Activated CD4-positive, alpha-beta T cell treated with anti-CD3 and anti-CD28 coated beads, Interleukin-2, amount 10 ng/mL, durations not matched to agents 24 days and 14 days (primary cell): ENCODE measurements around the gene SERPINA9. TPM values are rescaled to one million over a fixed set of nuclear protein-coding genes. Genes with fewer than 3 reads are reported as not detected.

Source experiments
- DNase-seq: peaks from one replicate; pipeline ENCODE4 v3.0.0; 2022
- H3K27ac Mint-ChIP-seq: one replicate; pipeline ENCODE4 v1.8.0; 2022; ENCODE audit warnings: mild to moderate bottlenecking, mixed read lengths
- H3K27me3 Mint-ChIP-seq: one replicate; pipeline ENCODE4 v1.8.0; 2022; ENCODE audit warnings: mixed read lengths
- H3K36me3 Mint-ChIP-seq: one replicate; pipeline ENCODE4 v1.8.0; 2022; ENCODE audit warnings: low read depth, mild to moderate bottlenecking, mixed read lengths
- H3K4me1 Mint-ChIP-seq: one replicate; pipeline ENCODE4 v1.8.0; 2021; ENCODE audit warnings: mixed read lengths
- H3K4me3 Mint-ChIP-seq: one replicate; pipeline ENCODE4 v1.8.0; 2022; ENCODE audit warnings: mild to moderate bottlenecking, moderate library complexity, mixed read lengths
- H3K9me3 Mint-ChIP-seq: one replicate; pipeline ENCODE4 v1.8.0; 2021; ENCODE audit warnings: mixed read lengths
- intact Hi-C: fragments of 100-400 bp; cut with micrococcal nuclease; formaldehyde crosslinking; loops from one replicate; pipeline ENCODE4 v1.15.1; 2023
- total RNA-seq: library from RNA; stranded (reverse); gene quantifications from 2 replicates; pipeline ENCODE4 v1.2.3, GENCODE V29; 2022

Gene SERPINA9
- total RNA-seq, 1 donor from 2014 or later: not detected

DNA sequence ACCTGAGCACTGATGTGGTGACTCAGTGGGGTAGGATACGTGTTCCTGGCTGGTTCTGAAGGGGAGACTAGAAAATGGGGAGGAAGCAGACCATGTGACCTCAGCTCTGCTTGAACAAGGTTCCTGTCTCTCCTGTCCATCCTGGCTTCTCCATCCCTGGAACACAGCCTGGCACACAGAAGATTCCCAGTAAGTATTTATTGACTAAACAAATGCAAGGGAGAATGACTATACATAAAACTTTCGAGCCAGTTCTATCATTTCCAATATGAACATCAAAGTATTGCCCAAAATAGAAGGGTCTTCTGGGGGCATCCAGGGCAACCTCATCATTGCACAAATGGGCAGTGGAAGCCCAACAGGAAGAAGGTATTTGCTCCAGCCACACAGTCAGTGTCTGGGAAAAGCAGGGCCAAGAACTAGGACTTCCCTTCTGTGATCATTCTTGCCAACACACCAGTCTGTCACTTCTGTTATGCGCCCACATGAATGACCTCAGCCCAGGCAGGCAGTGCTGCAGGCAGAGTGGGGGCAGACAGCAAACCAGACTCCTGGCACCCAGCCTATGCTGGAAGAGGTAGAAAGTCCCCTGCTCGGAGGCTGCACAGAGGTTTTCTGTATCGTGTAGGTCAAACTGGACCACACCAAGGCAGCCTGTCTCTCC lies 5.6 kb upstream of the SERPINA9 start:
- Mint-ChIP-seq H3K27ac (no peak overlapping the region), H3K4me1 (peaks cover 1% of the 10 kb centered on the region), H3K27me3 (no peaks in the 10 kb centered on the region), H3K9me3 (peaks cover 9% of the 10 kb centered on the region), H3K4me3 (no peak overlapping the region), H3K36me3 (no peaks in the 10 kb centered on the region)
- no peak for DNase-seq
- intact Hi-C loops: no loop called here

GRCh38 chr14:94480809-94481208 lies 4.8 kb upstream of the SERPINA9 start:
- H3K27ac Mint-ChIP-seq: no peak overlapping the region
- peaks cover 9% of the 10 kb centered on the region for H3K9me3 Mint-ChIP-seq

DNA sequence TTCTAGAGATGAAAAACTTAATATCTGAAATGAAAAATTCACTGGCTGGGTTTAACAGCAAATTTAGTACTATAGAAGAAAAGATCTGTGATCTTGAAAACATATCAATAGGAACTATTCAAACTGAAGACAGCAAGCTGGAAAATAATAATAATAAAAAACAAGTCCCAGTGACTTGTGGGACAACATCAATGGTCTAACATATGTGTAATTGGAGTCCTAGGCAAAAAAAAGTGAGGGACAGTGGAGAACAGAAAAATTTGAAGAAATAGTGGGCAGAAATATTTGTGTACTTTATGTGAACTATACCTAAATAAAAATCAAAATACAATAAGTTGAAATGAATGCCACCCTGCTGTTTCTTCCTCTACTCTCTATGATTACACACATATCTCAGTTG lies 2.4 kb upstream of the SERPINA9 start:
- no peak overlapping the region for H3K4me3 Mint-ChIP-seq
- H3K36me3 Mint-ChIP-seq: no peaks in the 10 kb centered on the region
- peaks cover 9% of the 10 kb centered on the region for H3K9me3 Mint-ChIP-seq
- no peaks in the 10 kb centered on the region for H3K27me3 Mint-ChIP-seq
- no peak overlapping the region for H3K27ac Mint-ChIP-seq
- DNase-seq: no peak
- intact Hi-C loops: no loop called here
- H3K4me1 Mint-ChIP-seq: no peaks in the 10 kb centered on the region

More at GRCh38 chr14:94480809-94481208, 4.8 kb upstream of the SERPINA9 start:
- intact Hi-C loops: no loop called here
- H3K36me3 Mint-ChIP-seq: no peaks in the 10 kb centered on the region
- DNase-seq: no peak
- H3K4me3 Mint-ChIP-seq: no peak overlapping the region
- H3K27me3 Mint-ChIP-seq: no peaks in the 10 kb centered on the region
- no peaks in the 10 kb centered on the region for H3K4me1 Mint-ChIP-seq

GRCh38 chr14:94474581-94475031 lies 1.4 kb downstream of the SERPINA9 start:
- H3K4me1 Mint-ChIP-seq: no peaks in the 10 kb centered on the region
- intact Hi-C loops: no loop called here
- H3K4me3 Mint-ChIP-seq: no peak overlapping the region
- H3K9me3 Mint-ChIP-seq: peaks cover 9% of the 10 kb centered on the region
- H3K27ac Mint-ChIP-seq: no peak overlapping the region
- no peak for DNase-seq
- no peaks in the 10 kb centered on the region for H3K27me3 Mint-ChIP-seq
- no peaks in the 10 kb centered on the region for H3K36me3 Mint-ChIP-seq

GRCh38 chr14:94473666-94474410 lies 2.2 kb downstream of the SERPINA9 start:
- no peaks in the 10 kb centered on the region for H3K36me3 Mint-ChIP-seq
- H3K27ac Mint-ChIP-seq: no peak overlapping the region
- DNase-seq: no peak
- H3K4me1 Mint-ChIP-seq: no peaks in the 10 kb centered on the region
- no peak overlapping the region for H3K4me3 Mint-ChIP-seq
- intact Hi-C loops: no loop called here
- H3K27me3 Mint-ChIP-seq: no peaks in the 10 kb centered on the region
- peaks cover 4% of the 10 kb centered on the region for H3K9me3 Mint-ChIP-seq

GRCh38 chr14:94472842-94473241 lies 3.2 kb downstream of the SERPINA9 start:
- Mint-ChIP-seq H3K36me3 (no peaks in the 10 kb centered on the region), H3K4me3 (no peak overlapping the region), H3K27ac (no peak overlapping the region), H3K9me3 (peaks cover 4% of the 10 kb centered on the region), H3K4me1 (no peaks in the 10 kb centered on the region), H3K27me3 (no peaks in the 10 kb centered on the region)
- intact Hi-C loops: no loop called here
- DNase-seq: no peak

DNA sequence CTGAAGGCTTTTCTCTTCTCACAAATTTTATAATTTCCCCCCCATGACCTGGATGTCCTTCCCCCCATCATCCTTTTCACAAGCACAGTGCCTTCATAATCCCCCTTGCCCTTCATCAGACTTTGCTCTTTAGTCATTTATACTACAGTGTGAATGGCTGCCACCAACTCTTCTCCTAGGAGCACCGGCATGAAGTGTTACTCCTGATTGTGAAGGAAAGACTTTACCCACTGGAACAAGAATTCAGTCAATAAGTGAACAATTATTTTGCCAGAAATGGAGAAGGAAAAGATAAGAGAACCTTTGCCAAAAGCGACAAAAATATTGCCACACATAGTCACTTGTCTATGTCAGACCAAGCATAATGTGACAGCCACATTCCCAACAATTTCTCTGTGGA lies 5.0 kb downstream of the SERPINA9 start:
- H3K4me1 Mint-ChIP-seq: no peaks in the 10 kb centered on the region
- intact Hi-C loops: no loop called here
- DNase-seq: no peak

DNA sequence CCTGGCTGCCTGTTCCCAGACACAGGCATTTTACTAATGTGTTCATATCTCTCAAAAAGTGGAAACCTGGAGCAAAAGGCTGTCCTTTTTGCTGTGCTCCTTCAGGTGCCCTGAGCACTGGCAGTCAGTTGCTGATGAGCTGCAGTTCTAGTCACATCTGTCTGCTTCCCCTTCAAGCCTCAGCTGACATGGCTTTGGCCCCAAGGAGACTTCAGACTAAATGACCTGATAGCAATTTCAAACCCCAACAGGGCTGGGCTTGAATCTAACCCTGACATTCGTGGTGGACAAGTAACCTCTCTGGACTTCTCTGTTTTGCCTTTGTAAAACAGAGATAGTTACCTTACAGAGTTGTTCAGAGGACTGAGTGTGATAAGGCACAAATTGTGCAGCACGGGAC lies 5.7 kb downstream of the SERPINA9 start:
- Mint-ChIP-seq H3K27ac (no peak overlapping the region), H3K4me1 (no peaks in the 10 kb centered on the region), H3K36me3 (no peaks in the 10 kb centered on the region), H3K4me3 (no peak overlapping the region), H3K27me3 (no peaks in the 10 kb centered on the region), H3K9me3 (peaks cover 13% of the 10 kb centered on the region)
- intact Hi-C loops: no loop called here
- DNase-seq: no peak

More for the DNA sequence above, 5.0 kb downstream of the SERPINA9 start:
- H3K9me3 Mint-ChIP-seq: peaks cover 9% of the 10 kb centered on the region
- no peak overlapping the region for H3K4me3 Mint-ChIP-seq
- H3K36me3 Mint-ChIP-seq: no peaks in the 10 kb centered on the region
- H3K27me3 Mint-ChIP-seq: no peaks in the 10 kb centered on the region
- H3K27ac Mint-ChIP-seq: no peak overlapping the region

GRCh38 chr14:94469261-94469660 lies 6.7 kb downstream of the SERPINA9 start:
- Mint-ChIP-seq H3K27ac (no peak overlapping the region), H3K4me1 (no peaks in the 10 kb centered on the region), H3K36me3 (no peaks in the 10 kb centered on the region), H3K9me3 (peaks cover 13% of the 10 kb centered on the region), H3K27me3 (no peaks in the 10 kb centered on the region), H3K4me3 (no peak overlapping the region)
- no peak for DNase-seq
- intact Hi-C loops: no loop called here

DNA sequence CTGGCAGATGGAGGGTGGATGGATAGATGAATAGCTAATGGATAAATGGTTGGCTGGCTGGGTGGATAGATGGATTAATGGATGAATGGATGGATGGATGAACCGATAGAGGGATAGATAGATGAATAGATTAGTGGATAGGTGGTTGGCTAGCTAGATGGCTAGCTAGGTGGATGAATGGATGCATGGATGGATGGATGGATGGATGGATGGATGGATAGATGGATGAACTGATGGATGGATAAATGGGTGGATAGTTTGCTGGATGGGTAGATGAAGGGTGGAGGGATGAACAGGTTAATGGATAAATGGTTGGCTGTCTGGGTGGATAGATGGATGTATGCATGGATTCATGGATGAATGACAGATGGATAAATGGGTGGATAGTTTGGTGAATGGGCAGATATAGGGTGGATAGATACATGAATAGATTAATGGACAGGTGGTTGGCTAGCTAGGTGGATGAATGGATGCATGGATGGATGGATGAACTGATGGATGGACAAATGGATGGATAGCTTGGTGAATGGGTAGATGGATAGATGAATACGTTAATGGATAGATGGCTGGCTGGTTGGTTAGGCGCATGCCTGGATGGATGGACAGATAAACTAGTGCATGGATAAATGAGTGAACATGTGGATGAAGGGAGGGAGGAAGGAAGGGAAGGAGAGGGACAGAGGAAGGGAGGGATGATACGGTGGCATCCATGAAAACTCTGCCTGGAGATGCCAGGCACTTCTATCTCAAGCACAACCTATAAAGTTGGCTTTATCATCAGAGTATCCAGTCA lies 8.1 kb downstream of the SERPINA9 start:
- Mint-ChIP-seq H3K4me1 (no peaks in the 10 kb centered on the region), H3K36me3 (no peaks in the 10 kb centered on the region), H3K4me3 (no peak overlapping the region), H3K27ac (no peak overlapping the region), H3K9me3 (peaks cover 13% of the 10 kb centered on the region), H3K27me3 (no peaks in the 10 kb centered on the region)
- intact Hi-C loops: no loop called here
- DNase-seq: no peak

- Mint-ChIP-seq H3K36me3 (no peaks in the 10 kb centered on the region), H3K4me3 (no peak overlapping the region), H3K27ac (no peak overlapping the region), H3K27me3 (no peaks in the 10 kb centered on the region), H3K9me3 (peaks cover 17% of the 10 kb centered on the region), H3K4me1 (no peaks in the 10 kb centered on the region)
- intact Hi-C loops: no loop called here
- DNase-seq: no peak
These were observed 9.2 kb downstream of the SERPINA9 start for GRCh38 chr14:94466706-94467370.

GRCh38 chr14:94465042-94465441 lies 11.0 kb downstream of the SERPINA9 start:
- peaks cover 17% of the 10 kb centered on the region for H3K9me3 Mint-ChIP-seq
- H3K27me3 Mint-ChIP-seq: no peaks in the 10 kb centered on the region
- H3K4me3 Mint-ChIP-seq: no peak overlapping the region
- no peak for DNase-seq
- H3K27ac Mint-ChIP-seq: no peak overlapping the region
- H3K36me3 Mint-ChIP-seq: no peaks in the 10 kb centered on the region
- no peaks in the 10 kb centered on the region for H3K4me1 Mint-ChIP-seq
- intact Hi-C loops: no loop called here

DNA sequence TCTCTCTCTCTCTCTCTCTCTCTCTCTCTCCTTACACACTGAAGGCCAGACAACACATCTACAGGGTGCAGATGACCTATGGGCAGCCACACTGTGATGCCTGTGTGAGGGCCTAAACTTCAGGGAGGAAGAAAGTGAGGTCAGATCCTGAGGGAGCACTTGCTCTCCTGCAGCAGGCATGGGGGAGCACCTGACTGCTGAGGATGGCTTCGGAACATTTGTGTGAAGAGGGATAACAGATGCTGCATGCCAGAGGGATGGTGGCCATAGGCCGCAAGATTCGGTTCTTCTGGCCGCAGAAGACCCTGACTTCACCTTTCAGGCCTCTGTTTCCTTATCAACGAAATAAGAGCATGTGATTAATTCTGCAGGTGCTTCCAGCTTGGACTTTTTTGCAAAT lies 11.7 kb downstream of the SERPINA9 start:
- no peaks in the 10 kb centered on the region for H3K36me3 Mint-ChIP-seq
- no peaks in the 10 kb centered on the region for H3K27me3 Mint-ChIP-seq
- intact Hi-C loops: no loop called here
- peaks cover 17% of the 10 kb centered on the region for H3K9me3 Mint-ChIP-seq
- H3K4me1 Mint-ChIP-seq: no peaks in the 10 kb centered on the region
- H3K27ac Mint-ChIP-seq: no peak overlapping the region
- DNase-seq: no peak
- H3K4me3 Mint-ChIP-seq: no peak overlapping the region
